IPS-15b (cell line): ENCODE data around the gene VRTN.
"Not testable (repeated sequence)": the region's sequence is repeated elsewhere in the genome, so short reads cannot be mapped to it uniquely, and the experiment has no call there.

ENCODE experiments used
- H3K27me3 ChIP-seq: one replicate; pipeline ENCODE4 v1.6.1; 2013; ENCODE audit warnings: low read length; ENCODE audit not compliant: control insufficient read depth, insufficient read depth
- H3K36me3 ChIP-seq: one replicate; pipeline ENCODE4 v1.6.1; 2013; ENCODE audit warnings: low read length; ENCODE audit not compliant: control insufficient read depth, insufficient read depth
- H3K4me1 ChIP-seq: one replicate; pipeline ENCODE4 v1.6.1; 2013; ENCODE audit warnings: mild to moderate bottlenecking, low read length; ENCODE audit not compliant: control insufficient read depth, insufficient read depth
- H3K4me3 ChIP-seq: one replicate; pipeline ENCODE4 v1.5.1; 2013; ENCODE audit warnings: low read depth, low read length
- H3K9ac ChIP-seq: one replicate; pipeline ENCODE4 v1.6.1; 2013; ENCODE audit warnings: low read depth, mild to moderate bottlenecking, low read length
- H3K9me3 ChIP-seq: one replicate; pipeline ENCODE4 v1.6.1; 2013; ENCODE audit warnings: mild to moderate bottlenecking, low read length; ENCODE audit not compliant: control insufficient read depth, insufficient read depth

The VRTN gene

DNA sequence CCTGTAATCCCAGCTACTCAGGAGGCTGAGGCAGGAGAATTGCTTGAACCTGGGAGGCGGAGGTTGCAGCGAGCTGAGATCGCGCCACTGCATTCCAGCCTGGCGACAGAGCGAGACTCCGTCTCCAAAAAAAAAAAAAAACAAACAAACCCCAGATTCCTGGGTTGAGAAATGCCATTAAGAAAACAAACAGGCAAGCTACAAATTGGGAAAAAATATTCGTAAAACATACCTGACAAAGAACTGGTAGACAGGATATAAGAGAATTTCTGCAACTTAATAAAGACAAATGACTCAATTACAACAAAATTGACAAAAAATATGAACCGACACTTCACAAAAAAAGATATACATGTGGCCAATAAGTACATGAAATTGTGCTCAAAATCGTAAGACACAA lies 33.3 kb downstream of the VRTN start:
- not testable (repeated sequence) for H3K27me3 ChIP-seq, H3K4me1 ChIP-seq, H3K9me3 ChIP-seq, H3K9ac ChIP-seq, H3K36me3 ChIP-seq, H3K4me3 ChIP-seq

DNA sequence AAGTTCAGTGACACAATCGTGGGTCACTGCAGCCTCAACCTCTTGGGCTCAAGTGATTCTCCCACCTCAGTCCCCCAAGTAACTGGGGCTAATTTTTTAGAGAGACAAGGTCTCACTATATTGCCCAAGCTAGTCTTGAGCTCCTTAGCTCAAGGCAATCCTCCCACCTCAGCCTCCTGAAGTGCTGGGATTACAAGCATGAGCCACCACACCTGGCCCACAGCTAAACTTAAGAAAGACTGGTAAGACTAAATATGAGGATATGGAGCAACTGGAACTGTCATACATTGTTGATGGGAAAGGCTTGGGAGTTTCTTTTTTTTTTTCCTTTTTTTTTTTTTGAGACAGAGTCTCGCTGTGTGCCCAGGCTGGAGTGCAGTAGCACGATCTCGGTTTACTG lies 34.0 kb downstream of the VRTN start:
- Histone ChIP-seq H3K9me3 (no peaks in the 10 kb centered on the region), H3K27me3 (no peaks in the 10 kb centered on the region), H3K36me3 (no peaks in the 10 kb centered on the region), H3K4me3 (no peak overlapping the region), H3K9ac (no peak overlapping the region), H3K4me1 (no peaks in the 10 kb centered on the region)

DNA sequence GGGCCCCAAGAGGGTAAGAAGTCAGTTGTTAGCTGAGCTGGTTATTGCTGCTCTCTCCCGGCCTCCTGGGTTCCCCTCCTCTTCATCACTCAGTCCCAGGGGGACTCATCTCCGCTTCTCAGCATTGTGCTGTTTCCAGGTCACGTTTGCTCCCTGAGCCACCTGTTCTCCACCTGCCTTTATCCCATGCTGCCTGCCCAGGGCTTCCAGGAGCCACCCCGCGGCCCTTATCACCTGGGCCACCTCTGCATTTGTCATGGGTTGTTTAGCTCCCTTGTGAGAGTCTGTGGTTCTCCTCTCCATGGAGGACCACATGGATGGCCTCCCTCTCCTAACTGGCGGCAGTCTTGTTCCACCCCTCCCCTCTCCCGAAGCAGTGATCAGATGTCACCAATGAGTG lies 41.7 kb downstream of the VRTN start:
- H3K4me1 ChIP-seq: peaks cover 4% of the 10 kb centered on the region
- H3K4me3 ChIP-seq: no peak overlapping the region
- H3K9me3 ChIP-seq: no peaks in the 10 kb centered on the region
- no peaks in the 10 kb centered on the region for H3K27me3 ChIP-seq
- H3K9ac ChIP-seq: no peak overlapping the region
- H3K36me3 ChIP-seq: no peaks in the 10 kb centered on the region

DNA sequence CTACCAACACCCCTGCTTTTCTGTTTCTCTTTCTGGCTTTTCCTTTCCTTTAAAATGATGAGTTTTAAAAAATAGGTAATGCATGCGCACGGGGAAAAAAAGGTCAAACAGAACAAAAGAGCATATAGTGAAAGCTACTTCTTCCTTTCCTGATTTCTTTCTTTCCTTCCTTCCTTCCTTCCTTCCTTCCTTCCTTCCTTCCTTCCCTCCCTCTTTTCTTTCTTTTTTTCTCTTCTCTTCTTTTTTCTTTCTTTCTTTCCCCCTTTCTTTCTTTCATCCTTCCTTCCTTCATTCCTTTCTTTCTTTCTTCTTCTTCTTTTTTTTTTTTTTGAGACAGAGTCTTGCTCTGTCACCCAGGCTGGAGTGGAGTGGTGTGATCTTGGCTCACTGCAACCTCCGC lies 42.2 kb downstream of the VRTN start:
- H3K27me3 ChIP-seq, H3K4me1 ChIP-seq, H3K4me3 ChIP-seq, H3K36me3 ChIP-seq, H3K9ac ChIP-seq, H3K9me3 ChIP-seq: not testable (repeated sequence)

DNA sequence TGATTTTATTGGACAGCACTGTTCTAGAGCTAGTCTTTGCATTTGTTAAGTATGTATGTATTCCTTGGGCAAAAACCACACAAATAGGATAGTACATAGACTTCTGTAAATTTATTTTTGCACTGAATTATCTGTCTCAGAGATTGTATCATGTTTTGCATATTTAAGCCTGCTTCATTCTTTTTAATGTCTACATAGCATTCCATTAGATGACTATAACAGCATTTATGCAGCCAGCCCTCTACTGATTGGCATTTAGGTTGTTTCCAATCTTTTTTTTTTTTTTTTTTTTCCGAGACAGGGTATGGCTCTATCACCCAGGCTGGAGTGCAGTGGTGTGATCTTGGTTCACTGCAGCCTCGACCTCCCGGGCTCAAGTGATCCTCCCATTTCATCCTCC lies 43.2 kb downstream of the VRTN start:
- no peak overlapping the region for H3K4me3 ChIP-seq
- no peaks in the 10 kb centered on the region for H3K9me3 ChIP-seq
- H3K9ac ChIP-seq: no peak overlapping the region
- peaks cover 4% of the 10 kb centered on the region for H3K4me1 ChIP-seq
- no peaks in the 10 kb centered on the region for H3K36me3 ChIP-seq
- no peaks in the 10 kb centered on the region for H3K27me3 ChIP-seq

DNA sequence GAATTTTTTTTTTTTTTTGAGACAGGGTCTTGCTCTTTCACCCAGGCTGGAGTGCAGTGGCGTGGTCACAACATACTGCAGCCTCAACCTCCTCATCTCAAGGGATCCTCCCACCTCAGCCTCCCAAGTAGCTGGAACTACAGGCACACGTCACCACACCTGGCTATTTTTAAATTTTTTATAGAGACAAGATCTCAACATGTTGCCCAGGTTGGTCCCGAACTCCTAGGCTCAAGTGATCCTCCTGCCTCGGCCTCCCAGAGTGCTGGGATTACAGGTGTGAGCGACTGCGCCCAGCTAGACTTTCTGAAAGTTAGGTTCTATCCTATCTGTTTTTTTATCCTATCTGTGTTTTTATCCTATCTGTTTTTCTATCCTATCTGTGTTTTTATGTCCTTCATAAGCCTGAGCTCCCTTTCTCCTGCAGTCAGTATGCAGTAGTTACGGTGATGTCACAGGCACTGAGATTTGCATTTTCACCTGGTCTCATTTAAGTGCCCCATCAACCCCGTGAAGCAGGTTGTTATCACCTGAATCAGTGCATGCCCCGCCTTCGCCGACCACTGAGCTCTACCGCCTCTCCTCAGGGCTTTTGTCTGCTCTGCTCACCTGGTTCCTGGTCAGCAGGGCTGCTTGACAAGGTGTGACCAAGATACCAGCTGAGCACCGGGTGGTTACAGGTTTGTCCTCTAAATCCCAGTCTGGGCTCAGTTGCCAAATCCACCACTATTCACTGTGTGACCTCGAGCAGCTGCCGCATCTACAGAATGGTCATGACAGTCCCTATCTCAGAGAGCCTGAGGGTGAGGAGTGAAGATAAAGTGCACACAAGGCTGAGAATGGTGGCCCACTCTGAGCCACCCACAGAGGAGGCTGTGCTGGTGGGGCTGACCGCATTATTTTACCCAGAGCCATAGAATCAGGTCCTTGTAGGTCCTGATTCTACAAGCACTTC lies 44.6 kb downstream of the VRTN start:
- Histone ChIP-seq H3K36me3 (no peaks in the 10 kb centered on the region), H3K9ac (no peak overlapping the region), H3K9me3 (no peaks in the 10 kb centered on the region), H3K4me1 (peaks cover 4% of the 10 kb centered on the region), H3K4me3 (no peak overlapping the region), H3K27me3 (no peaks in the 10 kb centered on the region)

DNA sequence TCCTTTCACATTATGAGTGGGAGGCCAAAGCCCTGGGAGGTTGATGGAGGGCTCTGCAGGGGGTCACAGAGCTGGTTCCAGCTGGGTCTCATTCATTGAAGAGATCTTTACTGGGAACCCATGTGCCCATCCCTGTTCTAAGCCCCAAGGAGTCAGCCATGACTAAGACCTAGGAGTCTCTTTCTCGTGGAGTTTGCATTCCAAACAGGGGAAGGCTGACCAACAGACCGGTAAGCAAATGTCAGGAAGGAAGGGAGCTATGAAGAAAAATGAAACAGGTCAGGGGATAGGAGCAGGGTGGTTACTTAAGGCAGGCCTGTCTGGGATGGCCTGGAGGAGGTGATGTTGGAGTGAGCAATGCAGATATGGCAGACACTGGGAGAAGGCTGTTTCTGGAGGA lies 46.3 kb downstream of the VRTN start:
- Histone ChIP-seq H3K9ac (no peak overlapping the region), H3K36me3 (no peaks in the 10 kb centered on the region), H3K9me3 (no peaks in the 10 kb centered on the region), H3K27me3 (no peaks in the 10 kb centered on the region), H3K4me3 (no peak overlapping the region), H3K4me1 (peaks cover 4% of the 10 kb centered on the region)

DNA sequence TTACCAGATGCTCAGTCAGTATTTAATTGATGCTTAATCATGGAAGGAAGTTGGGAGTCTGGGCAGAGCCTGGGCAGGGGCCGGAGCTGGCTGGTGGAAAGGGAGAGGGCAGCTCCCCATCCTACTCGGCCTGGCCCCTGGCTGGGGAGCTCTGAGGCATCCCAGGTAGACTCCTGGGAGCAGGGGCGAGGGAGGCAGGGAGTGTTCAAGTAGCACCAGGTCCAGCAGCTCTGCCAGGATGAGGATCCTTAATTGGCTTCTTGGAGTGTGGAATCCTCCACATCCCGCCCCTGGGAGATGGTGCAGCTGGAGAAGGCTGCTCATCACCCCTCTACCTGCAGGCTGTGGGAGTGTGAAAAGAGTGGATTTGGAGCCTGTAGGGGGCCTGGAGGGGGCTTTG lies 46.8 kb downstream of the VRTN start:
- H3K9ac ChIP-seq: no peak overlapping the region
- no peak overlapping the region for H3K4me3 ChIP-seq
- H3K27me3 ChIP-seq: no peaks in the 10 kb centered on the region
- H3K4me1 ChIP-seq: peaks cover 4% of the 10 kb centered on the region
- no peaks in the 10 kb centered on the region for H3K9me3 ChIP-seq
- no peaks in the 10 kb centered on the region for H3K36me3 ChIP-seq

DNA sequence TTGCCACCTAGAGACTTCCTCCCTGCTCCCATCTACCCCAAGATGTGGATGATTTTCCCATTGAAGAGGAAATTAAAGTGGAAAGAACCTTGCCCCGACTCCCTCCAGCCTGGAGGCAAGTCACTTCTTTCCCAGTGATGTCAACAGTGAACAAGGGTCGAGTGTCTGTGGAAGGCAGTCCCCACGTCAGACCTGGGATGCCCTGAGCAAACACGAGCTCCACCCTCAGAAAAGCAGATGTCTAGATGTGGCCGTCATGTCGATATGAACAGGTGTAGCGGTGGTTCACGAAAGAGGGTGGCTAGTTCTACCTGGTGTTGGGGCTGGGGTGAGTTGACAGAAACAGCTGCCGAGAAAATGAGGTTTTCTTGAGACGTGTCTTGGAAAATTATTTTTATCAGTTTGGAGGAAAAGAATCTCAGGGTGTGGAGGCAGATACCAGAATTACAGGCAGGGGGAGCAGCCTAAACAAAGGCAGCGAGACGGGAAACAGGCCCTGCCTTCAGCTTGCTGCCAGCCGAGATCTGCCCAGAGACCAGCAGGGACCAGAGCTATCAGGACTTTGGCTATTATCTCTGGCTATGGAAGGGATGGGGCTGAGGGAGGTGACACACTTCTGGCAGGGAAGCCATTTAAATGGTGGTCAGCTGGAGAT lies 51.9 kb downstream of the VRTN start:
- Histone ChIP-seq H3K27me3 (no peaks in the 10 kb centered on the region), H3K4me1 (peaks cover 20% of the 10 kb centered on the region)

DNA sequence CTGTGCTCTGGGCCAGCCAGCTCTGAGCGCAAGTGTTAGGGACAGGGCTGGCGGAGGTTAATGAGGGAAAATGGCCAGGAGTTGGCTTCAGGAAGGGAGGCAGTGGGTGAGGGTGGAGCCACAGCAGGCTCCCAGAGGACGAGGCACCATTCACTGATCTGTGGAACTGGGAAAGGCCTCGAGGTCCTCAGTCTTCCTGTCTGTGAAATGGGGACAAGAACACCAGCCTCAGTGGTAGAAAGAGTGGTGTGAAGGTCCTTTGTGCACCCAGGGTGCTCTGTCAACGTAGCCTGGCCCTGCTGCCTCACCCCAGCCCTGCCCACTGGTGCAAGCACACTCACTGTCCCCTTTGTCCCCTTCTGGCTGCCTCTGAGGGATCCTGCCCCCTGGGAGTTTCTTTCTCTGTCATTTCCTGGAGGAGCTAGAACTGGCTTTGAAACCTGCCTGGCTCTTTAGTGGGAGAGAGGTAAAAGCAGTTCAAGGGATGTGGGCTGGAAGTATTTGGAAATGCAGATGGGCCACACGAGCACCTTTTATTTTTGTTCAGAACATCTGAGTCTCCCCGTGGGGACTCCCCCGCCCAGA lies 52.7 kb downstream of the VRTN start:
- no peak overlapping the region for H3K4me3 ChIP-seq
- H3K27me3 ChIP-seq: no peaks in the 10 kb centered on the region
- no peak overlapping the region for H3K9ac ChIP-seq
- H3K4me1 ChIP-seq: peaks cover 20% of the 10 kb centered on the region
- no peaks in the 10 kb centered on the region for H3K36me3 ChIP-seq
- H3K9me3 ChIP-seq: no peaks in the 10 kb centered on the region

More for the DNA sequence above, 51.9 kb downstream of the VRTN start:
- no peaks in the 10 kb centered on the region for H3K9me3 ChIP-seq
- H3K4me3 ChIP-seq: no peak overlapping the region
- H3K36me3 ChIP-seq: no peaks in the 10 kb centered on the region
- no peak overlapping the region for H3K9ac ChIP-seq

DNA sequence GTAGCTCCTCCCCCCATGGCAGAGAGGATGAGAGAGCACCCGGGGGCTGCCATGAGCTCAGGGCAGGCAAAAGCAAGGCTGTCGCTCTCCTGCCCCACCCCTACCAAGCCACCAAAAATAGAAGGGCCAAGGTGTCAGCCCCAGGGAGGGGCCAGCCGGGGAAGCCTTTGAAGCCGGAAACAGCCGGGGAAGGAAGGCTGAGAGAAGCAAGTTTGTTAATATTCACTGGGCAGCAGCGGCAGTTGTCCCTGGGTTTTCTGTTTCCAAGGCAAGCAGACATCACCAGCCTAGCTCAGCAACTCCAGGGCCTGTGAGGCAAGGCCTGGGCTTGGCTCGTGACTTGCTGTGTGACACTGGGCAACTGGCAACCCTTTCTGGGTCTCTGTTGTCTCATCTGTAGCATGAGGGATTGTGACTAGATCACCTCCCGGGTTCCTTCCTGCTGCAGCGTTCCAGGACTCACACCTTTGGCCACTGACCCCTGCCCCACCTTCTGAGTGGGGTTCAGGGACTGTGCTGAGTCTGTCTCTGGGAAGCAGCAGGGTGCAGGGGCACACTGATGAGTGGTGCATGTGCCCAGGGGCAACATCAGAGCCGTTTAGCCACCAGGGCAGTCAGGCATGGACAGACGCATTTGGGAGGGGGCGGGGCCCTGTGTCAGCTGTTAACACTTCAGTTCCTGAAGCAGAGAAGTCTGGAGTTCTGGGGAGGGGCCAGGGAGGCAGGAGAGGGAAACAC lies 53.4 kb downstream of the VRTN start:
- Histone ChIP-seq H3K4me3 (no peak overlapping the region), H3K4me1 (peaks cover 20% of the 10 kb centered on the region)

More for the DNA sequence above, 53.4 kb downstream of the VRTN start:
- Histone ChIP-seq H3K9ac (no peak overlapping the region), H3K27me3 (no peaks in the 10 kb centered on the region), H3K9me3 (no peaks in the 10 kb centered on the region), H3K36me3 (no peaks in the 10 kb centered on the region)
